Upper lobe of left lung (tissue), 4 donors: Measurements from ENCODE around the gene CTSF.

ENCODE experiments used
- EP300 ChIP-seq, 4 donors: sonication (generic); formaldehyde crosslinking; IDR thresholded peaks; one replicate each; pipeline ENCODE4 v1.5.1; 2017; ENCODE audit warnings: antibody characterized with exemption in 4 of 4, control low read depth in 2 of 4
- POLR2A ChIP-seq, 4 donors: fragments of 450-650 bp; IDR thresholded peaks; one replicate each; pipeline ENCODE4 v1.5.1; 2016 to 2017; ENCODE audit warnings: antibody characterized with exemption in 4 of 4, mild to moderate bottlenecking in 2 of 4
- POLR2AphosphoS5 ChIP-seq, 2 donors: sonication (generic); formaldehyde crosslinking; IDR thresholded peaks; one replicate each; pipeline ENCODE4 v1.5.1; 2017; ENCODE audit warnings: antibody characterized with exemption in 2 of 2
- TF ChIP-seq, protein P1 (sequence below), 6 experiments: fragments of 450-650 bp in 4 of 6; fragments of 200-600 bp in 2 of 6; sonication (generic) in 2 of 6; IDR thresholded peaks; one replicate each; pipeline ENCODE4 v1.5.1; 2016 to 2019; ENCODE audit warnings: antibody characterized with exemption in 6 of 6

DNA sequence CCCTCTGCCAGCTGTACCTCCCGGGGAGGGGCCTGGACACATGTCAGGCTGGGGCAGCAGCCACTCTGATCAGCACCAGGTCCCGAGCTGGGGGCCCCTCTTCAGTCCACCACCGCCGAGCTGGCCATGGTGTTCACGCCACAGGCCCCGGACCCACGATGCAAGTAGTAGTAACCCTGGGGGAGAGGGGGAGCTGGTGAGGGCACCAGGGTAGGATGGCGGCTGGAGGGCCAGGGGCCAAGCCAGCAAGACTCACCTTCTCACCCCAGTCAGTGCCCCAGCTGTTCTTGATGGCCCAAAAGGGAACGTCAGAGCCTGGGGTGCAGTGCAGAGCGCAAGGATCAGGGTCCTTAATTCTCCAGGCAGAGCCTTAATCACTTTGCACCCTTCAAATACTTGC is 4.6 kb downstream of the CTSF start:
- TF ChIP-seq, protein P1, sequence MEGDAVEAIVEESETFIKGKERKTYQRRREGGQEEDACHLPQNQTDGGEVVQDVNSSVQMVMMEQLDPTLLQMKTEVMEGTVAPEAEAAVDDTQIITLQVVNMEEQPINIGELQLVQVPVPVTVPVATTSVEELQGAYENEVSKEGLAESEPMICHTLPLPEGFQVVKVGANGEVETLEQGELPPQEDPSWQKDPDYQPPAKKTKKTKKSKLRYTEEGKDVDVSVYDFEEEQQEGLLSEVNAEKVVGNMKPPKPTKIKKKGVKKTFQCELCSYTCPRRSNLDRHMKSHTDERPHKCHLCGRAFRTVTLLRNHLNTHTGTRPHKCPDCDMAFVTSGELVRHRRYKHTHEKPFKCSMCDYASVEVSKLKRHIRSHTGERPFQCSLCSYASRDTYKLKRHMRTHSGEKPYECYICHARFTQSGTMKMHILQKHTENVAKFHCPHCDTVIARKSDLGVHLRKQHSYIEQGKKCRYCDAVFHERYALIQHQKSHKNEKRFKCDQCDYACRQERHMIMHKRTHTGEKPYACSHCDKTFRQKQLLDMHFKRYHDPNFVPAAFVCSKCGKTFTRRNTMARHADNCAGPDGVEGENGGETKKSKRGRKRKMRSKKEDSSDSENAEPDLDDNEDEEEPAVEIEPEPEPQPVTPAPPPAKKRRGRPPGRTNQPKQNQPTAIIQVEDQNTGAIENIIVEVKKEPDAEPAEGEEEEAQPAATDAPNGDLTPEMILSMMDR (IDR thresholded peaks at IDR 0.05), result no peak
- TF ChIP-seq POLR2AphosphoS5 (IDR thresholded peaks at IDR 0.05) (no peak), POLR2A (IDR thresholded peaks at IDR 0.05) (no peak), EP300 (IDR thresholded peaks at IDR 0.05) (no peak)
